HG03175 (cell line): ENCODE data around the gene ARMC12.

Source experiments
- ATAC-seq: cut with Tn5 transposase; IDR thresholded peaks from one replicate; pipeline ENCODE4 v1.9.1; 2021; ENCODE audit warnings: mild to moderate bottlenecking, moderate library complexity; ENCODE audit not compliant: unreplicated experiment

The ARMC12 gene

GRCh38 chr6:35769211-35769610, 32.4 kb downstream of the ARMC12 start:
- no peak for ATAC-seq

GRCh38 chr6:35771343-35771627, 34.5 kb downstream of the ARMC12 start:
- no peak for ATAC-seq

- ATAC-seq, result no peak
These were observed 37.4 kb downstream of the ARMC12 start for GRCh38 chr6:35774116-35774794.

- ATAC-seq, result no peak
These were observed 38.2 kb downstream of the ARMC12 start for GRCh38 chr6:35775031-35775430.

GRCh38 chr6:35776364-35777215, 39.8 kb downstream of the ARMC12 start, which contains the start of gene CLPSL2:
CLPSL2 (plus strand) TSS chr6:35776598; CDS start chr6:35776619, 21 bp downstream.
- no peak for ATAC-seq

GRCh38 chr6:35777356-35778102, 40.7 kb downstream of the ARMC12 start:
- ATAC-seq, result no peak

GRCh38 chr6:35778437-35778836, 41.6 kb downstream of the ARMC12 start:
- no peak for ATAC-seq

- ATAC-seq, result no peak
These were observed 43.9 kb downstream of the ARMC12 start, which contains the start of gene CLPSL1 for GRCh38 chr6:35780719-35781118. CLPSL1 (plus strand) TSS chr6:35781019; CDS start chr6:35781111, 92 bp downstream.

- no peak for ATAC-seq
These were observed 44.5 kb downstream of the ARMC12 start for GRCh38 chr6:35781290-35781689.

- ATAC-seq, result no peak
These were observed 45.6 kb downstream of the ARMC12 start for GRCh38 chr6:35782424-35782823.

- no peak for ATAC-seq
These were observed 47.4 kb downstream of the ARMC12 start for GRCh38 chr6:35784200-35784599.

- ATAC-seq, result no peak
These were observed 49.4 kb downstream of the ARMC12 start for GRCh38 chr6:35786272-35786671.

- no peak for ATAC-seq
These were observed 50.0 kb downstream of the ARMC12 start for GRCh38 chr6:35786810-35787209.

GRCh38 chr6:35787266-35788218, 50.7 kb downstream of the ARMC12 start:
- ATAC-seq, result no peak

GRCh38 chr6:35788423-35788982, 51.7 kb downstream of the ARMC12 start:
- no peak for ATAC-seq

GRCh38 chr6:35790683-35791082, 53.9 kb downstream of the ARMC12 start:
- no peak for ATAC-seq

GRCh38 chr6:35794536-35795452, 58.0 kb downstream of the ARMC12 start:
- no peak for ATAC-seq

GRCh38 chr6:35795453-35796071, 58.7 kb downstream of the ARMC12 start:
- no peak for ATAC-seq

GRCh38 chr6:35796236-35796635, 59.4 kb downstream of the ARMC12 start:
- no peak for ATAC-seq
